ENCODE results near the gene GPR78. TPM values are rescaled to one million over a fixed set of nuclear protein-coding genes. Genes with fewer than 3 reads are reported as not detected.

GPR78 gene
- total RNA-seq, 1 donor from 2014 or later: not detected

DNA sequence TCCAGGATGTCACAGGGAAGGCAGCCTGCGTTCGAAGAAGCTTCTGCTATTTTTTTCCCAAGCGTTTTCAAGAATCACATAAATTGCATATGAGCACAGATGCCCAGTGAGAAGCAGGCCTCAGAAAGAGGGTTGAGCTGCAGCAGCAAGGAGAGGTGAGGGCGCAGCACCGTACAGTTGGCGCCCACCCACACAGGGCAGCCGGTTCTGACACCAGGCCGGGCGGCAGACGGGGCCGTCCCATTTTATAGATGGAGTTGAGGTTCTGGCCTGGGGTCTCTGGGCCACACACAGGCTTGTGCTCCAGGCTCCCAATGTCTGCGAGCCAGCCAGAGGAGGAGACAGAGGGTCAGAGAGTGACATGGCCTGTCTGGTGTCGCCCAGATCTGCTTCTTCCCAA, 35.2 kb downstream of the GPR78 start:
- no peak for DNase-seq
- ChIA-PET POLR2A (no interaction called here), CTCF (no interaction called here)
- no peaks in the 10 kb centered on the region for H3K4me1 Mint-ChIP-seq
- H3K27ac Mint-ChIP-seq: no peak overlapping the region
- intact Hi-C loops (cut with micrococcal nuclease): no loop called here
- no peak overlapping the region for H3K4me3 Mint-ChIP-seq
- no peaks in the 10 kb centered on the region for H3K36me3 Mint-ChIP-seq (ENCODE audit: low read depth)
- H3K27me3 Mint-ChIP-seq: no peaks in the 10 kb centered on the region
- no peak for ATAC-seq (ENCODE audit: low read depth)
- H3K9me3 Mint-ChIP-seq: no peaks in the 10 kb centered on the region
- no peak for TF ChIP-seq CTCF (IDR thresholded peaks at IDR 0.05)

DNA sequence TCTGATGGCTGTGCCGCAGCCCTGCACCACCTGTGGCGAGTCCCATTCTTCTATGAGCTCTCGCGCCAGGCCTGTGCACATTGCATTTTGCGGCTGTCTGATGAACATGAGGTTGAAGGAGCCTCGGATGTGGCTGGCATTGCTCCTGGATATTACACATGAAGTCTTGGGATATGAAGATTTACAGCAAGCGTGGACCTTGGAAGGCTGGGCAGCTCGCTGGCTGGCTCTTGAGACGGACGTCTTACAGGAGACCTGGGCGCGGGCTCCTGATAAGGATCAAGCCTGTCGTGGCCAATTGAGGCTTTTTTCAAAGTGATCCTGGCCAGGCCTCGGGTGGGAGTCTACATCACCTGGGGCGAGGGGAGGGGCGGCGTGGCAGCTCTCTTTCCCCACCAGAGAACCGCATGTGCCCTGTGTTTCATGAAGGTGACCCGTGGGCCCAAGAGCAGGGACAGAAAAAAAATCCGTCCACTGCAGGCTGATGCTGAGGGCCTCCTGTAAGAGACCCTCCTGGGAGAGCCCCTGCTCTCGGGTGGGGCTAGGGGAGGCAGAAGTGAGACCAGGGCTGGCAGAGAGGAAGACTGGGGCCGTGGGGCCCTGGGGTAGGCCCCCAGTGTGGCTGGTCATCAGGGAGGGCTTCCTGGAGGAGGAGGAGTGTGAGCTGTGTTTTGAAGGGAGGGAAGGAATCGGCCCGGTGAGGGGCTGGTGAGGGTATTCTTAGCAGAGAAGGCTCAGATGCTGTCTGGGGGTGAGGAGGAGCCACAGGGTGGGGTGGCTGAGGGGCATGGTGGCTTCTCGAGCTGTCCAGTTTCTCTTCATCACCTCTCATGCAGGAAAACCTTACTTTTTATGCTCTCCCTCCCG, 36.0 kb downstream of the GPR78 start:
- DNase-seq: no peak
- intact Hi-C loops (cut with micrococcal nuclease): no loop called here
- no peak for ATAC-seq (ENCODE audit: low read depth)
- POLR2A ChIA-PET: no interaction called here
- no peaks in the 10 kb centered on the region for H3K27me3 Mint-ChIP-seq
- CTCF ChIA-PET: no interaction called here
- H3K36me3 Mint-ChIP-seq (ENCODE audit: low read depth): no peaks in the 10 kb centered on the region
- H3K4me1 Mint-ChIP-seq: no peaks in the 10 kb centered on the region
- H3K9me3 Mint-ChIP-seq: no peaks in the 10 kb centered on the region
- H3K27ac Mint-ChIP-seq: no peak overlapping the region
- TF ChIP-seq CTCF (IDR thresholded peaks at IDR 0.05): no peak
- H3K4me3 Mint-ChIP-seq: no peak overlapping the region

DNA sequence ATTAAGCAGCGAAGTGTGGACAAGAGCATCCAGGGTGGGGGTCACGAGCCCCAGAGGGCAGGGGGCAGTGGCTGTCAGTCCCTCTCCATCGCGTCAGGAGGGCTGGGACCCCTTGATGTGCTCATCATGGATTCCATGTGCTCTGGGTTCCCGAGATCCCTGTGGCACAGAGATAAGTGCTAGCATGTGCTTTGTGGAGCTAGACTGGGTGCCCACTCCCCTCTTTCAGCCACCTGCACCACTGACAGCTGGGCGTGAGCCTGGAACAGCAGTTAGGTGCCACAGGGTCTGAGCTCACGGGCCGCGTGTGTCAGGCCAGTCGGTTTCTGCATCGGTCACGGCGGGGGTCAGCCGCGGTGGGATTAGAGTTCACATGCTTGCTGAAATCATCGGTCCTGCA, 36.6 kb downstream of the GPR78 start:
- no peak for TF ChIP-seq CTCF (IDR thresholded peaks at IDR 0.05)
- Mint-ChIP-seq H3K4me1 (no peaks in the 10 kb centered on the region), H3K9me3 (no peaks in the 10 kb centered on the region), H3K27ac (no peak overlapping the region), H3K4me3 (no peak overlapping the region), H3K36me3 (ENCODE audit: low read depth) (no peaks in the 10 kb centered on the region), H3K27me3 (no peaks in the 10 kb centered on the region)
- intact Hi-C loops (cut with micrococcal nuclease): no loop called here
- ATAC-seq (ENCODE audit: low read depth): no peak
- ChIA-PET CTCF (no interaction called here), POLR2A (no interaction called here)
- no peak for DNase-seq

- intact Hi-C loops (cut with micrococcal nuclease): no loop called here
- H3K36me3 Mint-ChIP-seq (ENCODE audit: low read depth): no peaks in the 10 kb centered on the region
- TF ChIP-seq CTCF (IDR thresholded peaks at IDR 0.05): no peak
- H3K4me1 Mint-ChIP-seq: no peaks in the 10 kb centered on the region
- H3K27me3 Mint-ChIP-seq: no peaks in the 10 kb centered on the region
- H3K27ac Mint-ChIP-seq: no peak overlapping the region
- ATAC-seq (ENCODE audit: low read depth) (no peak), DNase-seq (no peak)
- no peak overlapping the region for H3K4me3 Mint-ChIP-seq
- no peaks in the 10 kb centered on the region for H3K9me3 Mint-ChIP-seq
- CTCF ChIA-PET: no interaction called here
- POLR2A ChIA-PET: no interaction called here
These were observed 37.4 kb downstream of the GPR78 start for GRCh38 chr4:8617486-8618040.

DNA sequence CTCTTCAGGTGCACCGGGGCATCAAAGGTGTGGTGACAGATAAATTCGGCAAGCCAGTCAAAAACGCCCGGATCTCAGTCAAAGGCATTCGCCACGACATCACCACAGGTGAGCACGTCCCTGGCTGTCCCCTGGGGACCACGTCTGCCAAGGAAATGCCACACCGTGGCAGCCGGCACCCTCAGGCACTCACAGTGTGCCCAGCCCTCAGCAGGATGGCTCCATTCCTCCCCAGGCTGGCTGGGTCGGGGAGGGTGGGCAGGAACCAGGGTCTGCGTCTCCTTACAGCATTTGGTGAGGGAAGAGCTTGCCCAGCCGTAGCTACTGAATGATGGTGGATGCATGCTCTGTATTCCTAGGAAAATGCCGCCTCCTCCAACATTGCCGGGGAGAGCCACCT, 38.2 kb downstream of the GPR78 start:
- CTCF ChIA-PET: no interaction called here

More for the DNA sequence above, 38.2 kb downstream of the GPR78 start:
- intact Hi-C loops (cut with micrococcal nuclease): no loop called here
- TF ChIP-seq CTCF (IDR thresholded peaks at IDR 0.05): no peak
- H3K36me3 Mint-ChIP-seq (ENCODE audit: low read depth): no peaks in the 10 kb centered on the region
- no peak overlapping the region for H3K27ac Mint-ChIP-seq
- no peak for ATAC-seq (ENCODE audit: low read depth)
- no peaks in the 10 kb centered on the region for H3K4me1 Mint-ChIP-seq
- no peaks in the 10 kb centered on the region for H3K9me3 Mint-ChIP-seq
- no peaks in the 10 kb centered on the region for H3K27me3 Mint-ChIP-seq
- no peak for DNase-seq
- POLR2A ChIA-PET: no interaction called here
- no peak overlapping the region for H3K4me3 Mint-ChIP-seq

Data from activated B cell treated with CpG ODN at 0.5 μM for 24 hours (primary cell).